Endothelial cell of umbilical vein (primary cell): ENCODE data around the gene ZC3H12A. TPM values are rescaled to one million over a fixed set of nuclear protein-coding genes. Genes with fewer than 3 reads are reported as not detected.

ENCODE experiments used
- BruUV-seq: library from RNA; stranded (reverse); fragments of 400-500 nt; replicated peaks from 2 replicates; lab custom pipeline; 2021; lab: Mats Ljungman, UMichigan
- CTCF ChIA-PET: fragments of 300-600, 350-600 bp; sonication (Branson Sonifier 250); formaldehyde crosslinking; loops from one replicate; lab custom pipeline; 2021; ENCODE audit warnings: antibody characterized with exemption, inconsistent platforms; lab: Charles Lee
- POLR2A ChIA-PET: fragments of 300-600, 350-600 bp; sonication (Branson Sonifier 250); formaldehyde crosslinking; loops from one replicate; lab custom pipeline; 2021; ENCODE audit warnings: antibody characterized with exemption, inconsistent platforms; lab: Charles Lee
- DNase-seq: peaks from one replicate; pipeline ENCODE4 v3.0.0-alpha.2; 2011; ENCODE audit warnings: low read depth, low spot score
- FAIRE-seq: peaks from 2 replicates; lab custom pipeline; 2011; peaks lifted over from hg19 to GRCh38; lab: Jason Lieb, UNC
- H2AFZ ChIP-seq: 2 replicates; pipeline ENCODE4 v1.6.0; 2012; ENCODE audit warnings: low read depth, low read length, control low read depth, inconsistent platforms
- H3K27ac ChIP-seq: 2 replicates; pipeline ENCODE4 v1.5.1; 2011; ENCODE audit warnings: low read depth, mild to moderate bottlenecking, control low read depth, low read length, moderate library complexity; ENCODE audit not compliant: insufficient read depth
- H3K27me3 ChIP-seq, 2 experiments: 2 replicates each; pipeline versions ENCODE4 v1.6.0 to v1.6.1; 2011; ENCODE audit warnings: low read length in 2 of 2, mixed read lengths in 1 of 2; ENCODE audit not compliant: control insufficient read depth in 2 of 2, insufficient read depth in 2 of 2
- H3K36me3 ChIP-seq, 2 experiments: 2 replicates in 1 of 2; 3 replicates in 1 of 2; pipeline ENCODE4 v1.5.1; 2011; ENCODE audit warnings: low read length in 2 of 2, mild to moderate bottlenecking in 1 of 2, moderate library complexity in 1 of 2; ENCODE audit not compliant: control insufficient read depth in 2 of 2, insufficient read depth in 2 of 2; ENCODE audit errors: extremely low read depth in 1 of 2
- H3K4me1 ChIP-seq: 3 replicates; pipeline ENCODE4 v1.5.1; 2011; ENCODE audit warnings: mild to moderate bottlenecking, low read length; ENCODE audit not compliant: control insufficient read depth, insufficient read depth; ENCODE audit errors: extremely low read depth
- H3K4me2 ChIP-seq: 2 replicates; pipeline ENCODE4 v1.6.1; 2011; ENCODE audit warnings: low read length, control low read depth, mixed read lengths; ENCODE audit not compliant: insufficient read depth
- H3K4me3 ChIP-seq, 3 experiments: fragments of 200-600 bp in 1 of 3; sonication (generic), shearing (Covaris generic) in 1 of 3; replicated peaks in 1 of 3; 2 replicates each; pipeline ENCODE4 v1.5.1; 2011 to 2016; ENCODE audit warnings: control low read depth in 3 of 3, low read length in 3 of 3, mild to moderate bottlenecking in 2 of 3, inconsistent platforms in 1 of 3, low read depth in 1 of 3, moderate library complexity in 1 of 3; ENCODE audit not compliant: insufficient read depth in 1 of 3
- H3K79me2 ChIP-seq: 2 replicates; pipeline ENCODE4 v1.6.0; 2012; ENCODE audit warnings: low read length, inconsistent platforms; ENCODE audit not compliant: control insufficient read depth, insufficient read depth
- H3K9ac ChIP-seq: replicated peaks from 2 replicates; pipeline ENCODE3; 2011; ENCODE audit warnings: low read length, control low read depth; ENCODE audit not compliant: insufficient read depth; ENCODE audit errors: extremely low read depth
- H3K9me1 ChIP-seq: replicated peaks from 3 replicates; pipeline ENCODE4 v1.6.0; 2011; ENCODE audit warnings: mild to moderate bottlenecking, low read length; ENCODE audit not compliant: control insufficient read depth, insufficient read depth; ENCODE audit errors: extremely low read depth
- H3K9me3 ChIP-seq: replicated peaks from 2 replicates; pipeline ENCODE4 v1.5.1; 2012; ENCODE audit warnings: low read length, inconsistent platforms; ENCODE audit not compliant: control insufficient read depth, insufficient read depth
- H4K20me1 ChIP-seq: replicated peaks from 2 replicates; pipeline ENCODE3; 2011; ENCODE audit warnings: mild to moderate bottlenecking, low read length; ENCODE audit not compliant: control insufficient read depth, insufficient read depth; ENCODE audit errors: extremely low read depth
- CTCF ChIP-seq, 2 donors: IDR thresholded peaks; 1 replicate in 1 of 2; 2 replicates in 1 of 2; pipeline ENCODE4 v1.5.1; 2011; ENCODE audit warnings: low read length in 2 of 2, mild to moderate bottlenecking in 2 of 2, moderate library complexity in 2 of 2, control low read depth in 1 of 2, inconsistent platforms in 1 of 2, low read depth in 1 of 2; ENCODE audit not compliant: insufficient read depth in 1 of 2; ENCODE audit errors: extremely low read depth in 1 of 2
- EZH2 ChIP-seq: IDR thresholded peaks from 2 replicates; pipeline ENCODE4 v1.6.1; 2012; ENCODE audit warnings: borderline replicate concordance, low read depth, mild to moderate bottlenecking, moderate library complexity, low read length, inconsistent platforms; ENCODE audit not compliant: severe bottlenecking
- FOS ChIP-seq: IDR thresholded peaks from 2 replicates; pipeline ENCODE4 v1.6.1; 2011; ENCODE audit warnings: mild to moderate bottlenecking, low read length, moderate library complexity, borderline replicate concordance; ENCODE audit not compliant: insufficient read depth
- GATA2 ChIP-seq: IDR thresholded peaks from 2 replicates; pipeline ENCODE4 v1.7.0; 2011; ENCODE audit warnings: low read depth, mild to moderate bottlenecking, moderate library complexity, mixed read lengths, low read length; ENCODE audit not compliant: insufficient read length, insufficient read depth
- JUN ChIP-seq: IDR thresholded peaks from 2 replicates; pipeline ENCODE4 v1.6.1; 2011; ENCODE audit warnings: borderline replicate concordance, low read depth; ENCODE audit not compliant: insufficient read length, insufficient read depth
- MAX ChIP-seq: IDR thresholded peaks from 2 replicates; pipeline ENCODE4 v1.6.1; 2011; ENCODE audit not compliant: insufficient read depth, insufficient read length
- MYC ChIP-seq: IDR thresholded peaks from one replicate; pipeline ENCODE4 v1.6.1; 2011; ENCODE audit warnings: mild to moderate bottlenecking, low read depth, low read length
- POLR2A ChIP-seq: IDR thresholded peaks from 2 replicates; pipeline ENCODE4 v1.6.1; 2012; ENCODE audit warnings: low read depth, mild to moderate bottlenecking, control low read depth, low read length
- POLR2AphosphoS5 ChIP-seq: IDR thresholded peaks from 2 replicates; pipeline ENCODE4 v1.6.1; 2012; ENCODE audit warnings: low read depth, mild to moderate bottlenecking, control low read depth, low read length, moderate library complexity; ENCODE audit not compliant: insufficient read depth
- dilution Hi-C: fragments of 300-500 bp; cut with MboI; formaldehyde crosslinking; loops from one replicate; pipeline ENCODE4 v1.15.0; 2019; ENCODE audit warnings: low sequenced_read_pairs; ENCODE audit not compliant: extremely low pct_ligation_motif_present
- intact Hi-C: fragments of 100-400 bp; cut with micrococcal nuclease; formaldehyde crosslinking; loops from one replicate; pipeline ENCODE4 v1.10.0; 2022
- polyA plus RNA-seq, 4 experiments: library from polyadenylated mRNA; depleted of rRNA in 3 of 4; stranded (reverse) in 3 of 4; unstranded in 1 of 4; fragments of >200 nt; gene quantifications; 2 replicates each; pipeline versions ENCODE4 v1.2.1 to v1.2.3, GENCODE V29; 2011 to 2012; ENCODE audit warnings: missing spikeins in 1 of 4
- total RNA-seq: library from RNA; stranded (reverse); gene quantifications from 2 replicates; pipeline ENCODE4 v1.2.3, GENCODE V29; 2021

The ZC3H12A gene
- total and polyA plus RNA-seq, 2 donors (not counting 3 experiments of a cell fraction or from before 2014, with no cell fraction given) = 6.3 to 9.4 TPM

GRCh38 chr1:37509181-37509580, 34.8 kb downstream of the ZC3H12A start:
- H3K9ac ChIP-seq = no peak overlapping the region
- DNase-seq = no peak
- no peak for FAIRE-seq
- no peak overlapping the region for H3K4me2 ChIP-seq
- ChIA-PET POLR2A (no interaction called here), CTCF (interaction anchor here (0.8 to 2.4 kb wide), 5 partner anchors 9 to 98 kb away, joined by 3 to 12 read pairs (median 4); no protein-coding TSS in a partner anchor)
- intact Hi-C loops = no loop called here
- H3K9me1 ChIP-seq = no peaks in the 10 kb centered on the region
- no peak for TF ChIP-seq CTCF (IDR thresholded peaks at IDR 0.05; ENCODE audit: extremely low read depth in 1 of 2, insufficient read depth in 1 of 2, low read depth in 1 of 2, low read length in 2 of 2)
- no peak for TF ChIP-seq FOS
- no peak for TF ChIP-seq POLR2A
- no peak for TF ChIP-seq EZH2
- no peak for TF ChIP-seq MYC
- TF ChIP-seq JUN = no peak
- no peak for TF ChIP-seq POLR2AphosphoS5
- no peak for TF ChIP-seq GATA2
- no peak for TF ChIP-seq MAX
- no peak overlapping the region for H3K27ac ChIP-seq
- dilution Hi-C loops = no loop called here
- peaks cover 12 to 13% of the 10 kb centered on the region in 2 experiments for H3K36me3 ChIP-seq
- BruUV-seq = no TSS peak
- no peak overlapping the region for H3K4me3 ChIP-seq
- H4K20me1 ChIP-seq = no peaks in the 10 kb centered on the region
- H2AFZ ChIP-seq = no peak overlapping the region
- no peaks in the 10 kb centered on the region for H3K9me3 ChIP-seq
- H3K79me2 ChIP-seq = peaks cover 18% of the 10 kb centered on the region
- H3K4me1 ChIP-seq = peaks cover 9% of the 10 kb centered on the region
- H3K27me3 ChIP-seq = no peaks in the 10 kb centered on the region
